ENCODE data around the gene SS18L1.

- no peak for TF ChIP-seq EZH2 (IDR thresholded peaks at IDR 0.05; ENCODE audit: low read depth)
- TF ChIP-seq CTCF (conservative IDR thresholded peaks at IDR 0.05) = no peak
Measured at GRCh38 chr20:62150310-62150575, 6.7 kb downstream of the SS18L1 start.
